OCI-LY7 (cell line): Measurements from ENCODE around the gene GNAQ. TPM values are rescaled to one million over a fixed set of nuclear protein-coding genes. Genes with fewer than 3 reads are reported as not detected.

ENCODE experiments used
- BruUV-seq: library from RNA; stranded (reverse); fragments of 400-500 nt; replicated peaks from 2 replicates; lab custom pipeline; 2021; lab: Mats Ljungman, UMichigan
- CTCF ChIA-PET: fragments of 300-600 bp; sonication (Branson Sonifier 250); formaldehyde crosslinking; loops from one replicate; lab custom pipeline; 2022; ENCODE audit warnings: antibody characterized with exemption; ENCODE audit not compliant: unreplicated experiment; lab: Charles Lee
- POLR2A ChIA-PET: fragments of 300-600 bp; sonication (Branson Sonifier 250); formaldehyde crosslinking; loops from one replicate; lab custom pipeline; 2022; ENCODE audit warnings: antibody characterized with exemption; lab: Charles Lee
- DNase-seq: peaks from one replicate; pipeline ENCODE4 v3.0.0-alpha.2; 2015; ENCODE audit warnings: low spot score
- H2AFZ ChIP-seq: fragments of 200-600 bp; sonication (generic), shearing (Covaris generic); 2 replicates; pipeline ENCODE4 v1.6.1; 2014; ENCODE audit warnings: mild to moderate bottlenecking, antibody characterized with exemption, low read length, moderate library complexity
- H3K27ac ChIP-seq: fragments of 200-600 bp; sonication (generic); 2 replicates; pipeline ENCODE4 v1.5.1; 2014; ENCODE audit warnings: mixed run types, low read depth, mild to moderate bottlenecking, moderate library complexity, low read length, inconsistent platforms; ENCODE audit not compliant: poor library complexity, severe bottlenecking
- H3K36me3 ChIP-seq: fragments of 200-600 bp; sonication (generic); 2 replicates; pipeline ENCODE4 v1.6.1; 2014; ENCODE audit warnings: mild to moderate bottlenecking, antibody characterized with exemption, low read length, moderate library complexity, mixed read lengths; ENCODE audit not compliant: insufficient read depth
- H3K4me1 ChIP-seq: fragments of 200-600 bp; sonication (generic); 2 replicates; pipeline ENCODE4 v1.5.1; 2014; ENCODE audit warnings: mild to moderate bottlenecking, low read length; ENCODE audit not compliant: insufficient read depth, poor library complexity, severe bottlenecking
- H3K4me2 ChIP-seq: fragments of 200-600 bp; sonication (generic); 2 replicates; pipeline ENCODE4 v1.6.1; 2014; ENCODE audit warnings: mild to moderate bottlenecking, low read length
- H3K4me3 ChIP-seq: fragments of 200-600 bp; sonication (generic); 2 replicates; pipeline ENCODE4 v1.5.1; 2014; ENCODE audit warnings: mild to moderate bottlenecking, low read depth, low read length; ENCODE audit not compliant: poor library complexity, severe bottlenecking
- H3K79me2 ChIP-seq: fragments of 200-600 bp; sonication (generic); 2 replicates; pipeline ENCODE4 v1.6.1; 2016; ENCODE audit warnings: low read depth, mild to moderate bottlenecking, low read length, moderate library complexity, mixed read lengths; ENCODE audit not compliant: insufficient read depth
- H3K9me2 ChIP-seq: fragments of 200-600 bp; sonication (generic); 2 replicates; pipeline ENCODE4 v1.6.1; 2016; ENCODE audit warnings: mild to moderate bottlenecking, low read length, mixed read lengths; ENCODE audit not compliant: insufficient read depth
- H3K9me3 ChIP-seq: fragments of 200-600 bp; sonication (generic); 2 replicates; pipeline ENCODE4 v1.6.1; 2014; ENCODE audit warnings: mild to moderate bottlenecking, mixed run types, low read length, mixed read lengths
- H4K20me1 ChIP-seq: fragments of 200-600 bp; sonication (generic); 2 replicates; pipeline ENCODE4 v1.6.1; 2014; ENCODE audit warnings: mild to moderate bottlenecking, antibody characterized with exemption, low read length, moderate library complexity, mixed read lengths; ENCODE audit not compliant: insufficient read depth
- CTCF ChIP-seq: fragments of 200-600 bp; sonication (generic); conservative IDR thresholded peaks from 2 replicates; pipeline ENCODE4 v1.5.1; 2014; ENCODE audit warnings: mild to moderate bottlenecking, antibody characterized with exemption, low read length, moderate library complexity, mixed read lengths
- EZH2phosphoT487 ChIP-seq: fragments of 200-600 bp; sonication (generic); IDR thresholded peaks from 2 replicates; pipeline ENCODE4 v1.6.1; 2018; ENCODE audit warnings: low read depth, borderline replicate concordance, mild to moderate bottlenecking, mixed run types, antibody characterized with exemption, low read length, moderate library complexity, mixed read lengths
- intact Hi-C: fragments of 100-400 bp; cut with micrococcal nuclease; formaldehyde crosslinking; loops from one replicate; pipeline ENCODE4 v1.10.0; 2022; ENCODE audit not compliant: unreplicated experiment
- total RNA-seq, 2 experiments: library from RNA; depleted of rRNA in 1 of 2; stranded (reverse); fragments of >200 nt in 1 of 2; shearing (Covaris generic) in 1 of 2; gene quantifications; 2 replicates each; pipeline ENCODE4 v1.2.3, GENCODE V29; 2014 to 2022

GNAQ gene
- total RNA-seq, 2 experiments from 2014 or later, result not detected

GRCh38 chr9:77926371-77926878 is 105.2 kb downstream of the GNAQ start:
- H3K79me2 ChIP-seq, result no peaks in the 10 kb centered on the region
- no peak for DNase-seq
- no peaks in the 10 kb centered on the region for H3K9me3 ChIP-seq
- H2AFZ ChIP-seq, result no peak overlapping the region
- H3K9me2 ChIP-seq, result no peaks in the 10 kb centered on the region
- H3K4me3 ChIP-seq, result no peak overlapping the region
- H3K27ac ChIP-seq, result no peak overlapping the region
- intact Hi-C loops, result no loop called here
- no peaks in the 10 kb centered on the region for H3K36me3 ChIP-seq
- TF ChIP-seq EZH2phosphoT487 (no peak), CTCF (no peak)
- H4K20me1 ChIP-seq, result no peaks in the 10 kb centered on the region
- POLR2A ChIA-PET, result no interaction called here
- no peak overlapping the region for H3K4me2 ChIP-seq
- H3K4me1 ChIP-seq, result no peaks in the 10 kb centered on the region
- BruUV-seq, result no TSS peak
- CTCF ChIA-PET, result no interaction called here

- BruUV-seq, result no TSS peak
- H3K79me2 ChIP-seq, result no peaks in the 10 kb centered on the region
- CTCF ChIA-PET, result no interaction called here
- H2AFZ ChIP-seq, result no peak overlapping the region
- no peaks in the 10 kb centered on the region for H3K36me3 ChIP-seq
- intact Hi-C loops, result no loop called here
- H3K27ac ChIP-seq, result no peak overlapping the region
- H3K4me2 ChIP-seq, result no peak overlapping the region
- no peaks in the 10 kb centered on the region for H3K9me3 ChIP-seq
- no peak overlapping the region for H3K4me3 ChIP-seq
- H4K20me1 ChIP-seq, result no peaks in the 10 kb centered on the region
- no peak for DNase-seq
- H3K4me1 ChIP-seq, result no peaks in the 10 kb centered on the region
- TF ChIP-seq CTCF (no peak), EZH2phosphoT487 (no peak)
- no peaks in the 10 kb centered on the region for H3K9me2 ChIP-seq
- POLR2A ChIA-PET, result no interaction called here
These were observed 109.0 kb downstream of the GNAQ start for GRCh38 chr9:77922591-77922990.

GRCh38 chr9:77917800-77918199 is 113.8 kb downstream of the GNAQ start:
- POLR2A ChIA-PET, result interaction anchor here (0.5 to 1.3 kb wide), 3 partner anchors 23 to 145 kb away, joined by 3 to 5 read pairs (median 3); no protein-coding TSS in a partner anchor
- Histone ChIP-seq H3K36me3 (no peaks in the 10 kb centered on the region), H3K4me2 (no peak overlapping the region), H3K79me2 (no peaks in the 10 kb centered on the region), H3K4me1 (no peaks in the 10 kb centered on the region), H3K27ac (no peak overlapping the region), H3K4me3 (no peak overlapping the region), H3K9me3 (no peaks in the 10 kb centered on the region), H2AFZ (no peak overlapping the region), H4K20me1 (no peaks in the 10 kb centered on the region), H3K9me2 (no peaks in the 10 kb centered on the region)
- intact Hi-C loops, result no loop called here
- CTCF ChIA-PET, result no interaction called here
- no TSS peak for BruUV-seq
- DNase-seq, result no peak
- no peak for TF ChIP-seq CTCF
